HG03520 (cell line): ENCODE results near the gene DGCR6L.
"Not testable (repeated sequence)": the region's sequence is repeated elsewhere in the genome, so short reads cannot be mapped to it uniquely, and the experiment has no call there.

Experiments used
- ATAC-seq: cut with Tn5 transposase; IDR thresholded peaks from one replicate; pipeline ENCODE4 v1.9.1; 2021; ENCODE audit warnings: mild to moderate bottlenecking, moderate library complexity; ENCODE audit not compliant: unreplicated experiment

DGCR6L gene

GRCh38 chr22:20292673-20293232 is 27.1 kb downstream of the DGCR6L start:
- no peak for ATAC-seq

DNA sequence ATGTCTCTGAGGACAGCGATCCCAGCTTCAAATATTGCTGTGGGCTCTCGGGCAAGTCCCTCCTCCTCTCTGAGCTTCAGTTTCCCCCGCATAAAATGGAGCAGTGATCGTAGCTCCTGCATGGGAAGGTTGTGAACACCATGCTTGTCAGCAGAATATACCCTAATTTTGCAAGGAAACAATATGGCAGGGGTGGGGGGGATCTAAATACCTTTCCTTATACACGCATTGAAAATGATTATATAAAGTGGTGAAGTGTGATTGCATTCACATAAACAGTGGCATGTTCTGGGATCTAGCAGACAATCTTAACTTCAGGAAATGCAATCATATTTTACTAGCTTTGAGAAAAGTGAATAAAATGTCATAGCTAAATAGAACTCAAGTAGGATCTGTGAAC is 27.8 kb downstream of the DGCR6L start:
- no peak for ATAC-seq

DNA sequence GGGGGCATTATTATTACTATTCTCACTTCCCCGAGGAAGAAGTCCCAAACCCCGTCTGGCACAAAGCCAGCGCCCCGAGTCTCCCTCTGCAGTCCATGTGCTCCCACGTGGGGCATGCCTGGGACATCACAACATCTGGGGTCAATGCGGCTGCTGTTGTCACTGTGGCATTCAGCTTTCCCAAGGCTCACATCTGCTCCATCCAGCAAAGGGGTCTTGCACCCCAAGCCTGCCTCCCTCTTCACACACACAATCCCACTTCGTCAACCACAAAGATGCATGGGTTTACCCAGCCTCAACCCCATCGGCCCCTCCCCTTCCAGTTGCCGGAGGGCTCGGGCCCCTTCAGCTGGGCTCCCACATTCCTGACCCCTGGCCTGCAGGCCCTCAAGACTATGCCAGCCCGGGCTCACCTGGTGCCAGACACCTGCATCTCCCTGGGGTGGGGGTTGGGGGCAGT is 28.2 kb downstream of the DGCR6L start:
- ATAC-seq = no peak

GRCh38 chr22:20291249-20291586 is 28.6 kb downstream of the DGCR6L start:
- ATAC-seq = no peak

- no peak for ATAC-seq
Observed at GRCh38 chr22:20290578-20291248, 29.1 kb downstream of the DGCR6L start.

DNA sequence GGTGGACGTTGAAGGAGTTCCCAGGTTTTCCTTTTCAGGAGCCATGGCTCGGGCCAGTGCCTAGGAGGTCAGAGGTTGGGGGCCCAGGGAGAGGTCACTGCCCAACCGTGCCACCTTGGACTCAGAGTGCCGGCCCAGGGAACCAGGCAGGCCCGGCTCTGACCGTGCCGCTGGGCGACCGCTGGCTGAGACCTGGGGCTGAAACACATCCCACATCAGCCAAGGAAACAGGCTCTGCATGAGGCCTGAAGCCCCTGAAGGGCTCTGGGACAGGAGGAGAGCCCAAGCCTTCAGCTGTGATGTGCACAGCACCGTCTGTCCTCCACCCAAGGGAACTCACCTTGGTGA is 29.8 kb downstream of the DGCR6L start:
- ATAC-seq = no peak

DNA sequence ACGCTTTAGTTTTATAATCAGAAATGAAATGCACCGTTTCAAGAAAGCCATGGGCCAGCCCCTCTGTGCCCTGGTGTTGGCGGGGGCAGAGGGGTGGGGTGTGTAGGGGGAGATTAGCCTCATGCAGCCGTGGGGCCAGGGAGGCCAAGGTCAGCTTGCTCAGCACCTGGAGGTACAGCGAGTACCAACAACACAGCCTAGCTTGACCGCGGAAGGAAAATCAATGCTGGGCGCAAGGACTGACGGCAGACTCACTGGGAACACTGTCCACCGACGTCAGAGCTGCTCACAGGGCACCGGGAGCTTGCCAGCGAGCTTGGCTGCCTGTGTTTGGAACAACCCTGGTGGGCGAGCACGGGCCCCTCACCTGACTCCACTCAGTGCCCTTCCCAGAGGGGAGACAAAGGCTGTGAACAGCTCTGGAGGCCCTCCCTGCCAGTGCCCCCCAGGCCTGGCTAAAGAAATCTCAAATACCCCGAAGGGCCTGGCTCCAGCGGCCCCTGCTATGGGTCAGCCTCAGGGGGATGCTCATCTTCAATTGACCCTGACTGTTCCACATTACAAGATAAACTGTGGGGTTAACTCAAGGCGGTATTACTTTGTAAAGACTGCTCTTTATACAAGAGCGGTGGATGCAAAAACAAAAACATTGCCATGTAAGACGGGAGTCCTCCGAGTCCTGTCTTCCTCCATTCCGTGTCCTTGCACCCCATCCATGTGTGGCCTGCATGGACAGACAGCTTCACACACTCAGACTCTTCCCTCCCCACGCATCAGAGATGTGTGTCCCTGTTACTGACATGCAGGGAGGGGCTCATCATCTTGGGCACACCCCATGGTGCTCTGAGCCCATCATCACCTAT is 30.4 kb downstream of the DGCR6L start:
- ATAC-seq = not testable (repeated sequence)

DNA sequence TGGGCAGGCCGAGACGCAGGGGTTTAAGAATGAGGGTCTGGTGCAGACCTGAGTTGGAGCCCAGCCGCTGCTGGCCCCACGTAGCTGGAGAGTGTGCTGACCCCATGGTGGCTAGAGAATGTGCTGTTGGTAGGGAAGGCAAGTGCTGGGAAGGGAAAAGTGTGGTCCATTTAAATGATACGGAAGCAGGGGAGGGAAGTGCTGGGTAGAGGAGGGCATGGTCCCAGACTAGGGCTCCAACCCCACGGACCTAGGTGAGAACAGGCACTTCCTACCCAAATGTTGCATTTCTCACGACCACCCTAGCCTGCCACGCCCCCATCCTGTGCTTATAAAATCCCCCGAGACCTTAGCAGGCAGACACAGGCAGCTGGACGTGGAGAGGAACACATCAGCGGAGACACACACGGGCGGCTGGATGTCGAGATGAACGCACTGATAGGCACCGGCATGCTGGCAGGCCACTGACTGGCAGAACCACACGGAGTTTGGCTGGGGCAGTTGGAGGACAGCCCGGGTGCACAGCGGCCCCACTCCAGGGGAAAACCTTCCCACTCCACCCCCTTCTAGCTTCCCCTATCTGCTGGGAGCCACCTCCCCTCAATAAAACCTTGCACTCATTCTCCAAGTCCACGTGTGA is 33.0 kb downstream of the DGCR6L start:
- not testable (repeated sequence) for ATAC-seq

GRCh38 chr22:20286312-20286660 is 33.6 kb downstream of the DGCR6L start:
- ATAC-seq = not testable (repeated sequence)

DNA sequence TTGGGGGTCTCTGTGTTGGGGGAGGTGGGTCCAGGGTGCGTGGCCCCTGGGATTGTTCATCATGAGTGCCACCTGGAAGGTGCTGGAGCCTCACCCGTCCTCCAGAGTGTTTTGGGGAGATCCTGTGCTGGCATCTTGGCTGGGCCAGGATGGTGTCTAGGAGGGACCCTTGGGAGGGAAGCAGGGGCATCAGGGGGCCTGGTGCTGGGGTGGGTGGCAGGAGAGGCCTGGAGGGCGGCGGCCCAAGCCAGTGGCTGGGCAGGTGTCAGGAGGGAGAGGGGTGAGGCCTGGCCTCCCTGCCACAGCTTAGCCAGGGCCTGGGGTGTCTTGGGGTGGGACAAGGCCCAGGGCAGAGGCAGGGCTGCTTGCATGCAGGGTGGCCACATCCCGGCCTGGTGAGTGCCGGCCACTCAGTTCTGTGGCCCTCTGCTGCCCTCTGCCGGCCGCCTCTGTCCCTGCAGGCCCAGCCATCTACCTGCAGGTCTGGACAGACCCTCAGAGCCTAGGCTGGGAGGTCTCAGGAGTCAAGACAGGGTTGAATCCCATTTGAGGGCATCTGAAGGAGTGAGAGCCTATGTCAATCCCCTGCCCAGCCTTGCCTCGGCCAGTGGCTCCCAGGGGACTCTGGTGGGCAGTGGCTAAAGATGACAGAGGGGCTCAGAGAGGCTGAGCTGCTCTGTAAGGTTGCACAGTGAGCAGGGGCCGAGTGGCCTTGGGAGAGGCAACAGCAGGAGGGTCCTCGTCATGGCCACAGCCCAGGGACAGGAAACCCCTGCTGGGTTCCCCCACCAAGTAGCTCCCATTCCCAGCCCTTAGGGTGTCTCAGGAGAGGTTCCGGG is 34.2 kb downstream of the DGCR6L start:
- ATAC-seq = not testable (repeated sequence)

DNA sequence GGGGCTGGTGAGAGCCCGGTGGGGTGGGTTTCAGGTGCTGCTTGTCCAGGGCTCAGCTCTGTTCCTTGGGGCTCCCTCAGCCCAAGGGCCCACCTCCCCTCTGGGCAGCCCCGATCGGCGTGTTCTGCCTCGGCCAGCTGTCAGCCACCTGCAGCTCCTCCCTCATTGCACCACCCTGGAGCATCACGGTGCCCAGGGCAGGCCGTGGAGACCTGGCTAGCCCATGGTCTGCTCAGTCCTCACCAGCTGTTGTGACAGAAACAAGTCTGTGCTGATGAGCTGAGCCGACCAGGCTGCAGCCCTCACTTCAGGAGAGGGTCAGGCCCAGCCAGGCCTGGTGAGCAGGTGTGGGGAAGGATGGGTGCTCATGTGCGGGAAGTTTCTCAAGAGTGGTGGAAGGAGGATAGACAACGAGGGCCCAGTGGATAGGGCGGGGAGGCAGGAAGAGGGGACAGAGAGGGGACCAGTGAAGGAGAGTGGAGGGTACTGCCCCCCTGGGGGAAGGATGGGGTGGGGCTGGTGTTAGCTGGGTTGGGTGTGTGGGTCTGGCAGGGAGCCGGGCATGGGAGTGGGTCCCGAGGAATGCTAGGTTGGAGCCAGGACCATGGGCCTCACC is 35.3 kb downstream of the DGCR6L start:
- no peak for ATAC-seq

DNA sequence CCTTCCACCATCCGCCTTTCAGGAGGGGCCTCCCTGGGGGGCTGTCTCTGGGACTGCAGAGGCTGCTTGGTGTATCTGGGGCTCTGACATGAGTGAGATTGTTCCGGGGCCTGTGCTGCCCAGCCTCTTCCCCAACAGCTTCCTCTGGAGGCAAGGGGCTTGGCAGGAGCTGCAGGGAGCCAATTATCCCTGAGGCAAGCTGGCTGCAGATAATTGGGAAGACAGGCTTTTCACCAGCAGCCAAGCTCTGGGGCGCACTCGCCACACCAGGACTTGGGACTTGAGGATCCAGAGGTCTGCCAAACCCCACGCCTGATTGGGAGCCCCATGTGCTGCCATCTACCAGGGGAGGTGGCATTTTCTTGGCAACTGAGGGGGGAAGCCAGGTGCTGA is 36.2 kb downstream of the DGCR6L start:
- ATAC-seq = no peak

DNA sequence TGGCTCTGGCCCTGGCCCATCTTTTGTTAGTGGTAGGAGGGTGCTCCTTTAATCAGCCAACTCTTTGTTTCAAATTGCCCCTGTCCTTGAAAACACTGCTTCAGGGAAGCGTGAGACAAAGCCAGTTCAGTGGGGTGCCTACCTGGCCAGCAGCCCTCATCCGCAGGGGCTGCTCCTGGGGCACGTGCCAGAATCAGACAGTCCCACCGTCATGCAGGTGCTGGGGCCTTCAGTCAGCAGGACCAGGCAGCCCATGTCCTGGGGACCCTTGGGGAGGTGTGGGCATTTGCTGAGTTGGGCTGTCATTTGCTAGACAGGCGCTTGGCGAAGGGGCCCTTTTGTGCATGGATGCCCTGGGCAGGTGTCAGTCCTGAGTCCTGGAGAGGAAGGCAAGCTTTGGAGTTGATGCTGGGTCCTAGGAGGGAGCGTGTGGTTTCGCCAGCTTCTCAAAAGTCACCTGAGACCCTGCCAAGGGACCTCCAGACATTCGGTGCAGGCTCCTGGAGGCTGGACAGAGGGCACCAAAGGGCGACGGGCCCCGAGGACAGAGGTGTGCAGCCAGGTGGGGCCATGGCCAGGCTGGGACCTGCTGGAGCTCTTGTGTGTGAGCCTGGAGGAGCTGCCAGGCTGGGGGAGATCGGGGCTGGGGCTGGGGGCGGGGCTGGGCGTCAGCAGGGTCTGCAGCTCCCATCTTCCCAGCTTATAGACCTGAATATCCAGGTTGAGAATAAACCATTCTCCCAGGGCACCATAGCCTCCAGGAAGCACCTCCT is 36.8 kb downstream of the DGCR6L start:
- ATAC-seq = no peak

DNA sequence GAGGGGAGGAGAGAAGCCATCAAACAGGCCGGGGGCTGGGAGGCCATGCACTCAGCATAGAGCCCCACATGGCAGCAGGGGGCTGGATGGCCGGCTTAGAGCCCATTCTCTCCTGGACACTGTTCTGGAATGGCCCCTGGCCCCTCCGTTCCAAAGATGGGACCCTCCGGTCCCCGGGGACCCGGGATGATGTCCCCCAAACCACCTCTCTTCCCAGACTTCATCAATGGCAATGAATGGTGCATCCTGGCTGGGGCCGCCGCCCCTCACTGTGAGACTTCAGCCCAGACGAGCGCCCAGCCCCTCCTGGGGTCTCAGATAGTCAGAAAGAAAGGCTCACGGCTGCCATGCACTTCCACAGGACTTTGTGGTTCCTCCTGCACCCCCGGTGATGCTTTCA is 38.0 kb downstream of the DGCR6L start:
- no peak for ATAC-seq

DNA sequence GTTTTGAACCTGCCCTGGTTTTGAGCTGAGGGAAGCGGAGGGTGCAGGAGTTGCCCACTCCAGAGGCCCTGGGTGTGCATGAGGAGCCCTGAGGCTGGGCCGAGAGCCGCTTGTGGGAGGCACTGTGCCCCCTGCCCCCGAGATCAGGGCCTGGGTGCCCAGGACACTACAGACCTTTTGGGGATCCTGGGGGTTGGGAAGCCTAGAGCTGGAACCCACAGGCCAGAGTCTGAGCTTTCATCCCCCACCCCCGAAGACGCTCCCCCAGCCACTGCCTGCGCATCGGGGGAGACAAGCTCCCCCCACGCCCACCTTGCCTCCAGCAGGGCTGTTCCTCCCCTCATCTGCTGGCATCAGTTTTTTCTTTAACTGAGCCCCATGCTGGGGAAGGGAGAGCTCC is 38.4 kb downstream of the DGCR6L start:
- not testable (repeated sequence) for ATAC-seq

- ATAC-seq = no peak
Observed at GRCh38 chr22:20280866-20281265, 39.0 kb downstream of the DGCR6L start.

DNA sequence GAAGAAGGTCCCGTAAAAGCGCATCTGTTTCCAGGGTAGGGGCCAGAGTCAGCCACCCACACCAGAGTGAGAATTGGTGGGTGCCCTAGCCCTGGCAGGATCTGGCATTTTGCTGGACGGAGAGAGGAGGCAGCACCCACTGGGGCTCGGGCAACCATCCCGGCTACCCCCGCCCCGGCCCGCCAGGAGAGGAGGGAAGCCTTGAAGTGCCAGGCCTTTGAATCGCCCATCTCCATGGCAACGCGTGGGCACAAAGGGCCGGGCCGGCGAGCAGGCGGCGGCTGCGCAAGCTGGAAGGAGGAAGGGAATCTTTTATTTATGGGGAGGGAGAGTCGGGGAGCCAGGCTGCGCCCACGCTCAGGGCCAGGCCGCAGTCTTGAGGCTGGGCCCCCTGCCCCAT is 39.7 kb downstream of the DGCR6L start:
- ATAC-seq = not testable (repeated sequence)

GRCh38 chr22:20279662-20280134 is 40.2 kb downstream of the DGCR6L start:
- no peak for ATAC-seq

- not testable (repeated sequence) for ATAC-seq
Observed at GRCh38 chr22:20278726-20279490, 41.0 kb downstream of the DGCR6L start.
